HG02678 (cell line): ENCODE measurements around the gene SIMC1.

ENCODE experiments used
- ATAC-seq: cut with Tn5 transposase; IDR thresholded peaks from one replicate; pipeline ENCODE4 v1.9.1; 2021; ENCODE audit warnings: mild to moderate bottlenecking, moderate library complexity; ENCODE audit not compliant: unreplicated experiment

Gene SIMC1

DNA sequence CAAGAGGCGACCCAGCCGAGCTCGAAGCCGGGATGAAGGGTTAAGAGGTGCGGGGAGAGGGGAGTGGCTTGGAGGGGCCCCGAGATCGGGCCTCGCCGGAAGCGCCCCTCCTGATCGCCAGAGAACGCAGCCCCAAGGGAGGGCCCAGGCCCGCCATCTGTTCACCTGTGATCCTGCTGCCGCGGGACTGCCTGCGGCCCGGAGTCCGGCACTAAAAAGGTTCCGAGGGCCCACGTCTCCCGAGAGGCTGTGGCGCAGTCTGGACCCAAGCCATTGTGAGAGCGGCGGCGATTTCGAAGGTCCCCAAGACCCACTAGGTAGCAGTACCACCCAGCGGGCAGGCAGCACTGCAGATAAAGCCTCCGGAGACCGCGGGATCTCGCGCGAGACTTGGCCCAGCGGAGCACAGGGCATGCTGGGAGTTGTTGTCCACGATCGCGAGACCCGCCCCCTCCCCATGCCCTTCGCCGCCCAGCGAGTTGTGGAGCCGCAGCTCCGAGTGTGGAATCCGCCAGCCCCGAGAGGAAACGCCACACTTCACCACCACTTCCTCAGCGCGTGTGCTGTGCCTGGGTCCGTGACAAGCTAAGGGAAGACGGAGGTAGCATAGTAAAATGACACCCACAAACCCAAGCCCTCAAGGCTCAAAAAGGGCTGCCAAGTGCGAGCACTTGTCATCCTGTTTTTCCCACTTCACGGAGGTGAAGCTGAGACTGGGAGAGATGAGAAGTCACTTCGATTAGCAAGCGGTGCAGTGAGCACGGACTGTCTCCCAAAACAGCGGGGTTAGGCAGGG, 123.4 kb downstream of the SIMC1 start, which contains the start of gene KIAA1191:
KIAA1191 (minus strand) TSS at position 328 of the 796 bp plus-strand sequence. CDS start 2,256 bp downstream, outside the sequence.
- ATAC-seq, result peak; percentile 84

DNA sequence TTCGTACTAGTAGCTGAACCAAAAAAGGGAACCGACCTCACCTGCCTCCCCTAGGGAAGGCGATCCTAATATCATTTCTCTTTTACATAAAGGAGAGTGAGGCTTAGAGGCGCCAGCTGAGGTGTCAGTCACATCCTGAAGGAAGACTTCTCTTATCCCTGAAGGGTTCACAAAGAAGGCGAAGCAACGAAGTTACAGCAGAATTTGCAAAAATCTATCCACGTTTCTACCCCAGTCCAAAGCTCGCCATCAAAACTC, 123.9 kb downstream of the SIMC1 start:
- peak; percentile 4 for ATAC-seq

DNA sequence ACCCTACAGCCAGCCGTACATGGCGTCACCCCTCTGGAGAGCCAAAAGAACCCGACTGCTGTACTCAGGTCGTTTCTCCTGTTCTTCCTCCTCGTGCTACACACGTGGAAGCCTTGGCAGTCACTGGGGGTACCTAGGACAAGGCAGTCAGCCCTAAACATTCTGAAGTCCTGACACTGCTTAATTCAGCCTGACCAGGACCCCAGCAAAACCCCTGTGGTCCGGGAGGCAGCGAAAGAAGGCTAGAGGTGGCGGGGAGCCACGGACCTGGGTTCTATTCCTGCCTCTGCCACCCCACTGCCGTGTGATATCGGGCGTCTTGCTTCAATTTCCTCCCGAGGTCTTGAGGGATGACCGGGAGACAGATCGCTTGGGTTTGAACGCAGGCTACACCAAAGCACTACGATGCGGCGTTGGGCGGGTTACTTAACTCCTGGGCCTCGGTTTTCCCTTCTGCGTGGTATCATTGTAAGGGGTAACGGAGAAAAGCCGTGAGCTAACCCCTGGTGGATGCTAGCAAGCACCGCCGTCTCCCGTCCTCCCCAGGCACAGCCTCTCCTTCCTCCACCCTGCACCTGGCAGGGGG, 126.6 kb downstream of the SIMC1 start:
- ATAC-seq, result no peak

DNA sequence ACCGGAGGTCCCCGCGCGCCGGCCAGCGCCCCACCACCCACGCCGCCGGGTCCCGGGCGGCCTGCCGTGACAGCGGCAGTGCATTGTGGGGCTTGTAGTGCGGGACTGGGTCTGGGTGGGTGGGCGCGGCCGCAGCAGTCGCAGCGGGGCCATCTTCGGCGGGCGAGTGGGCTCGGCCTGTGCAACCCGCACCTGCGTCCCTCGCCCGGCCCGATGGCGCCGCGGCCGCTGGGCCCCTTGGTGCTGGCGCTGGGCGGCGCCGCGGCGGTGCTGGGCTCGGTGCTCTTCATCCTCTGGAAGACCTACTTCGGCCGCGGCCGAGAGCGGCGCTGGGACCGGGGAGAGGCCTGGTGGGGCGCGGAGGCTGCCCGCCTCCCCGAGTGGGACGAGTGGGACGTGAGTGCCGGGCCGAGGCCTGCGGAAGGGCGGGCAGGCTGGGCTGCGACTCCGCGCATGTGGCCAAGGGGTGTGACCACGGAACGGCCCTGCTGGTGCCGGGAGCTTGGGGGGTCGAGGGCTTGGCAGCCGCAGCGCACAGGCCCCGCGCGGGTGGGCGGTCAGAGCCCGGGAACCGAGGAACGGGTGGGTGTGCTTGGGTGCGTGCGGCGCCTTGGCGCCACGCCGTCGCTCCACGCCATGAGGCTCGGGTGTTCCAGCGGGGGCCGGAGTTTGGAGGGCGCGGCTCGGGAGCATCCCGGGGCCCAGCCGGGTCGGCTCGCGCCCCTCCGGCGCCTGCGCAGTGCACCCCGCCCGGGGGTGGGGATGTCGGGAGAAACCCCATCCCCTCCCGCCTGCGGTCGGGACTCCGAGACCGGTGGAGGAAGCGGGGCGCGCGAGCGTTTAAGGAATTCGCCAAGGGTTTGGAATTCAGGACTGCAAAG, 127.4 kb downstream of the SIMC1 start, which contains the start of gene ARL10:
ARL10 (plus strand) TSS at position 137 of the 881 bp plus-strand sequence; CDS start at position 214, 77 bp downstream.
- peak; percentile 37 for ATAC-seq

DNA sequence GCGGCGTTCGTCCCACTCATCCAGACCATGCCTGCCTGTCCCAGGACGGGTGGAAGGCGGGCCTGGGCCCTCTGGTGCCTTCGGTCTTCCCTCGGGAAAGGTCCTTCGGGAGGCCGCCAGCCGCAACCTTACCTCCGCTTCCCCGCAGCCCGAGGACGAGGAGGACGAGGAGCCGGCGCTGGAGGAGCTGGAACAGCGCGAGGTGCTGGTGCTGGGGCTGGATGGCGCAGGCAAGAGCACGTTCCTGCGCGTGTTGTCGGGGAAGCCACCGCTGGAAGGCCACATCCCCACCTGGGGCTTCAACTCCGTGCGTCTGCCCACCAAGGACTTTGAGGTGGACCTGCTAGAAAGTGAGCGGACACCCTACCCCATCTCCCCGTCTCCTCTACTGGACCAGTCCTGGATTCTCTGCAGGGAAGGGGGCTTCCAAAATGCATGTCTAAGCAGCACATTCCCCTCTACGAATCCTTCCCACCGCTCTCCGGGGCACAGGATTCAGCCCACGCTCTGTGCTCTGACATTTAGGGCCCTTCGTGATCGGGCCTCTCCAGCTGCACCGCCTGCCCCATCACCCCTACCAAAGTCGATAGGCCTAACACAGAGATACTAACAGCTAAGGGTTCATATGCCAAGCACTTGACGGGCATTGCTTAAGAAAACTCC, 128.1 kb downstream of the SIMC1 start:
- ATAC-seq, result no peak

DNA sequence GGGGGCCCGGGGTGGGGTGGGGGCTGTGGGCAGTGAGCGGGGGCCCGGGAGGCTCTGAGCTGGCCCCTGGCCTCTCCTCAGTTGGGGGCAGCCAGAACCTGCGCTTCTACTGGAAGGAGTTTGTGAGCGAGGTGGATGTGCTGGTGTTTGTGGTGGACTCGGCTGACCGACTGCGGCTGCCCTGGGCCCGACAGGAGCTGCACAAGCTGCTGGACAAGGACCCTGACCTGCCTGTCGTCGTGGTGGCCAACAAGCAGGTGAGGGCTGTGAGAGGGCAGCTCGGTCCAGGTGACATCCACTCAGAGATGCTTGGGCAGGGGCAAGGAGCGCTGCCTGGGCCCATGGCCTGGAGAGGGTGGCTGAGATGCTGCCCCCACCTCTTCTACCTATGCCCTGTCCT, 130.5 kb downstream of the SIMC1 start:
- ATAC-seq, result no peak

DNA sequence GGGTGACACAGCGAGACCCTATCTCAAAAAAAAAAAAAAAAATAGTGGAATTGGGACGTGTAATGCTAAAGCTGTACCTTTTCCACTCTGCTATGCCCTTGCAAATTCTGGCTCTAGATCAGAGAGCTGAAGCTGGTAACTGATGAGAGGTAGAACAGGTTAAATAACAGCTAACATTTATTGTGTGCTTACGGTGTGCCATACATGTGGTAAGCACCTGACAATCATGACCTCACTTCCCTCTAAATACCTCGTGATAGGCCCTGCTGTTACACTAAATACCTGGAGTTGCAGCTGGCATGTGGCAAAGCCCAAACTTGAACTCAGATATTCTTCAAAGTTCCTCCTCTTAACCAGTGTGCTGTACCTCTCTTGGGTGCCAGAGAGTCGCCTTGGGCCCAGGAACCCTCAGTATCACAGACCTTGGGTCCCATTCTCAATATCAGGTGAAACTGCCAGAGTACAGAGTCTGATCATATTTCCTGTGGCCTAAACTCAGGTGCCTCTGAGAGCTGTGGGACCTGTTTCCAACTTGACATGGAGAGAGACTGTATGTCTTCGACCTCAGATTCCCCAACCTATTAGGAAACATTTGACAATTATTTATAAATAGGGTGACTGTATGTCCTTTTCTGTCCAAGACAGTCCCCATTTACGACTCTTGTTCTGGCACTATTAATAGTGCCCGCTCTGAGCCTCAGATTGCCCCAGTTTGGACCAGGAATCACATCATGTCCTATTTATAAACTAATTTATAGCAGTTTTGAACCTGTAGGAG, 131.9 kb downstream of the SIMC1 start:
- ATAC-seq, result no peak

DNA sequence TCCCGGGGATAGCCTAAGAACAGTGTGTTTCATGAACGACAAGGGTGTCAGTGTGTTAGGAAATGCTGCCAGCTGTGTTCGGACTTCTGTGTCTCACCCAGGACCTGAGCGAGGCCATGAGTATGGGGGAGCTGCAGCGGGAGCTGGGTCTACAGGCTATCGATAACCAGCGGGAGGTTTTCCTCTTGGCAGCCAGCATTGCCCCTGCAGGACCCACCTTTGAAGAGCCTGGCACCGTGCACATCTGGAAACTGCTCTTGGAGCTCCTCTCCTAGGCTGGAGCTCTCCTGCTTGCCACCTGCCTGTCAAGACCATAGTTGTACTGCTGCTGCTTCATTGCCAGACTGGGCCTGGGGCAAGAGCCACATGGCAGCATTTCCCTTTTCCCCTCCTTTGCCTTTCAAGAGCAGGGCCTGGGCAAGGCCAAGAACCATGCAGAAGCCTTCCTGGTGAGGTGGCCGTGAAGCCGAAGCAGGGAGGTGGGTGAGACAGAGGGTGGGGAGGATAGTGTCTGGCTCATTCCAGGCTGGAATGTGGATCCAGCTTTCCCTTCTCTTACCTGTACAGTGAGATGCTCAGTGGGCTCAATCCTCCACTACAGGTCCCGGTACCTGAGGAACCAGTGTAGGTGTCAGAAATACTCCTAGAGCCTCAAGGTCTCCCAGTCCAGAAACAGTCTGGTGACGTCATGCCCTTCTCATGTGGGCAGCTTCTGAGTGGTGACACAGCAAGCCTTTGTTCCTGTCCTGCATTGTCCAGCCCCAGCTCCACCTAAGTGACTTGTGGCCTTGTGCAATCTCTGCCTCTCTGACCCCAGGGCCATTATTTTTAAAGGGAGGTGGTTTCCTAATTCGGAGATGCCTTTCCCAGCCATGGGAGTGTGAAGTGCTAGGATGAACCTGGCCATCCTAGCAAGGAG, 133.7 kb downstream of the SIMC1 start:
- ATAC-seq, result no peak

DNA sequence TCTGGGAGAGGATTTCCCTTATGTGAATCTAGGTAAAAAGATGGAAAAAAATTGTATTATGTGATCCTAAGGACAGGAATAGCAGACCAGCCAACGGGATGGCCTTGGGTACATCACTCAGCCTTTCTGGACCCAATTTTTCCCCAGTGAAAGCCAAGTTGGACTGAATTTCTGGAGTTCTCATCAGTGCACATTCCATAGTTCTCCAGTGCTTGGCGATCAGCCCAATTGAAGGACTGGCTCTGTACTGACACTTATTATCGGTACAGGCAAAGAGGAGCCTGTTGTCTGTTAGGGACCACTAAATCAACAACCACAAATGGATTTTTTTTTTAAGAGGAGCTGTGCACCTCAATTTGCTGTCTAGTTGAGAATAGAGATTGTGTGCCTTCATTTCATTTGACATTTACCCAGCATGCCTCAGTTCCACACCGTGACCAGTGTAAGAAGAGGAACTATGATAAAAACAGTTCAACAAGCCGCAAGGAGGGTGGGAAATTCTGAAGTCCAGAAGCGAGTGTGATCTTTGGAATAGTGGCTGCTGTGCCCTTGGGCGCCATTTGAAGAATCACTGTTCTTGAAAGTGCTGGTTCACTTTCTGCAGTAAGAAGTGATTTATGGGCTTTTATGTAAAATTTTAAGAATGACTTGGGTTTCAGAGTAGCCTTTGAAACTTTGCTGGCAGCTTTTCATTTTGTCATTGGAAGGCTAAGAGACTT, 135.0 kb downstream of the SIMC1 start:
- no peak for ATAC-seq

DNA sequence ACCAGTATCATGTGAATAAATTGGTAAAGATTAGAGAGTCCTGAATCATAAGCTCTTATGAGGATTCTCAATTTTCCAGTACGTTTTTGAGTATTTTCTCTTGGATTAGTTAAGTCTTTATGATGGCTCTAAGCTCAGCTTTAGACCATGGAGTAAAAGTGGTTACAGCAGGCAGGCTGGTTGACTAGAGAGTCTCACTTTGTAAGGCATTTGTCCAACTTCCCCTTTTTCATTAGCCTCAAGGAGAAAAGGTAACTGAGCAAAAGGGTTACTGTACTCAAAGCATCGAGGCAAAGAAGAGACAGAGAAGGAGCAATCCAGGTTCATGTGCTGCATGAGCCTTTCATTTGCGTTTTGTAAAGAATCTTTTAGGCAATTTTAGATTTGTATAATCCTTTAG, 141.7 kb downstream of the SIMC1 start:
- peak; percentile 47 for ATAC-seq

DNA sequence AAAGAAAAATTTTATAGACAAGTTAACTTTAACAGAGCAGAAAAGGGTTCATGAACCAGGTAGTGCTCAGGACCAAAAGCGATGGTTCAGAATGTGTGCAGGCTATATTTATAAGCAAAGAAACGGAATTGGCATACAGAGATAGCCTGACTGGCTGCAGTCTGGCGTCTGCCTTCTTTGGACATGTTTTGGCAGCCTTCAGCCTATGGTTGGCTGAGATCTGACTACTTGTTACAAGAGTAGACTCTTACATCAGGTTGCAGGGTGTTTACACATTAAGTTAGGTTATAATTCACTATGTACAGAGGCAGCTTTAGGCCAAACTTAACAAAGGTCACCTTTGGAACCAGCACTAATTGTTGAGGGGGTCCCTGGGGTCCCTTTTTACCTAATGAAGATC, 143.2 kb downstream of the SIMC1 start:
- no peak for ATAC-seq

DNA sequence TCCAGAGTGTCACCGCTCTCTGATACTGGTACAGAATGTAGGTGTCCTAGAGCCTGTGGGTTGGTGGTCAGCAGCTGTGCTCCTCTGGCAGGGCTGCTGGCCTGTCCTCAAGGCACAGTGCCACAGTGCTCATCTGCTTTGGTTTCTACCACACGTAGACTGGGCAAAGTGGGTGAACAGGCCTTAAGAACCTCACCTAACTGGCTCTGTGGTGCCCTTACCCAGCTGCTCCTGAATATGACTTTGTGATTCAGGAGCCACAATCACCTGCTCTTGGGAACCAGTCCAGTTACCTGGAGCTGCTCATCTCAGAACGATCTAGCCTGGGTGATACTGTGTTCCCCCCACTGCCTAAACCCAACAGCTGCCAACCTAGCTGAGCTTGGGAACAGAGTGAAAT, 143.8 kb downstream of the SIMC1 start:
- no peak for ATAC-seq

DNA sequence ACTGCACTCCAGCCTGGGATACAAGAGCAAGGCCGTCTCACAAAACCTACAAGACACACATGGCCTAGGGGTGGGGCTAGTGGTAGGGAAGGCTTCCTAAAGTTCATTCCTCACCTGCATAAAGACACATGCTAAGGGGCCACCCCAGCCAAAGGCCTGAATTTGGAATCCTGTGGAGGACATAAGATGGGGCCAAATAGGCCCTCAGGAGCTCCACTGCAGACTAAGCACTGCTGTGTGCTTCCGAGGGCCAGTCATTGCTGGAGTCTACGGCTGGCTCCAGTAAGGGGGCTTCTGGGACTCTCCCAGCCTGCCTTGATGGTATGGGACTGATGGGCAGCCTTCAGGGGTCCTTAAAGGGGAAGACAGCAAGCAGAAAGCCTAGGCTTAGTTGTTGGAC, 144.5 kb downstream of the SIMC1 start:
- ATAC-seq, result no peak

DNA sequence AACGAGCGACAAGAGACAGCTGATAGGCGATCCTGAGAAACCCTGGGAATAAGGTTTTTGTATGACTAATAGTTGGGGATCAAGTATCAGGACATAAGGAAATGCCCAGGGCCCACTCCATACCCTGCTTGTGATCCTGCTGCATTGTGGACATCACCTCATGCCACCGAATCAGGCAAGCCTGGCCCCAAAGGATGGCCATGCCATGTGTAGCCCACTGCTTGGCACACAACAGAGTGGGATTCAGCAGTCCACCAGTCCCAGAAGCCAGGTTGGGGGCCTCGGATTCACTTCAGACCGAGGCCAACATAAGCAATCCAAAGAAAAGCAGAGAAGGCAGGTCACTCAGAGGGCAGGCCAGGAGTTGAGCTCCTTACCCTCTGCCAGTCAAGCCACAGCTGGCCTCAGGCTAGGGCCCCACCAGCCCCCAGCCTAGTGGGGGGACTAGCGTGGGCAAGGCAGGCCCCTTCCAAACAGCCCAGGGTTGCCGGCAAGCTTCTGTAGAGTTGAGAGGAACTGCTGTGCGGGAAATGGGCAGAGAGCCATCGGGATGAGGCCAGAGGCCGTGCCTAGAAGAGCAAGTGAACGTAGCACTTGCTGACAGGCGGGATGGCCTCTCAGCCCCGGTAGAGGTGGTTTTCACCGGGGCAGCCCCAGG, 145.2 kb downstream of the SIMC1 start:
- no peak for ATAC-seq

DNA sequence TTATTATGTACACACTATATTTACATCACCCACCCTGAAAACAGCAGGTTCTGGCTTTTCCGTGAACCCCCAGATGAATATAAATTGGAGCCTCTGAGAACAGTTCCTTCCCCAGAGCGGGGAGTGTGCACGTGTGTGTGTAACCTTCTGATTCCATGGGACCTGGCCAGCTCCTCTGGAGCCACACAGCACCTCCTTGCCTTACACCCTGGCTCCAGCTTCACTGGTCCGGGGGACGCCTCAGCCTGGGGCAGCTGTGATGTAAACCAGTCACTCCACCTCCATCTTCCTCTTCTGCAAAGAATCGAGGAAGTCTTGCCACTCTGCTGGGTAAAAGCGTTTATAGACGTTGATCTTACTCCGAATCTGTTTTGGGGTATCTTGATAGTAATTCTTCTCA, 145.7 kb downstream of the SIMC1 start:
- ATAC-seq, result no peak

DNA sequence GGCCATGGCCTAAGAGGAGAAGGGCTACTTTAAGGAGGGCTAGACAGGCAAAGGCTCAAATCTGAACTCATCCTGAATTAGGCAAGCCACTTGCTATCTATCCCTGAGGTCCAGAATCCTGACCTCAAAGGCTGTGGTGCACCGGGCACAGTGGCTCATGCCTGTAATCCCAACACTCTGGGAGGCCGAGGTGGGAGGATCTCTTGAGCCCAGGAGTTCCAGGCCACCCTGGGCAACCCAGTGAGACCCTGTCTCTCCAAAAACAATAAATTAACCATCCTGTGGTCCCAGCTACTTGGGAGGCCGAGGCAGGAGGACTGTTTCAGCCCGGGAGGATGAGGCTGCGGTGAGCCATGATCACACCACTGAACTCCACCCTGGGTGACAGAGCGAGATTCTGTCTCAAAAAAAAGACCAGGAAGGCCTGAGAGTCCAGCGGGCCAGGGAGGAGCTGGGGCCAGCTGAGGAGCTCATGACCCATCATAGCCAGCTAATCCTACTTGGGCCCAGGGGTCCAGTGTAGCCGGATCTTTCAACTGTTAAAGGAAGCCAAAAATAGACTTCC, 146.2 kb downstream of the SIMC1 start:
- ATAC-seq, result no peak

DNA sequence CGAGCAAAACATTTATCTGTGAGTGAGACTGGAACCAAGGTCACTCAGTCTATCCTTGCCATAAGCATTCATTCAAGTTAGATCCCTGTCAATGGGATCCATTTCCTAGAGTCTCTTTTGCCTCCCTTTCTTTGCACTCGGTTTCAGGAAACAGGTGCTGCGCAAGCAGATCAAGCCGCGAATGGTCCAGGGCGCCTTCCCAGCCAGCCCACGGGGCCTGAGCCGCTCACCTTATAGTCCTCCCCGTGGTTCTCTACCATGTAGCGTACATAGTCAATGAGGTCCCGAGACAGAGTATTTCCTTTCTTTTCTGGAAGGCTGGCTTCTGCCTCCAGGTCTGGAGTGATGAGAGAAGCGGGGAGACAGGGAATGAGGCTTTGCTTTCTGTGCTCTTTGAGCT, 146.8 kb downstream of the SIMC1 start:
- ATAC-seq, result no peak

DNA sequence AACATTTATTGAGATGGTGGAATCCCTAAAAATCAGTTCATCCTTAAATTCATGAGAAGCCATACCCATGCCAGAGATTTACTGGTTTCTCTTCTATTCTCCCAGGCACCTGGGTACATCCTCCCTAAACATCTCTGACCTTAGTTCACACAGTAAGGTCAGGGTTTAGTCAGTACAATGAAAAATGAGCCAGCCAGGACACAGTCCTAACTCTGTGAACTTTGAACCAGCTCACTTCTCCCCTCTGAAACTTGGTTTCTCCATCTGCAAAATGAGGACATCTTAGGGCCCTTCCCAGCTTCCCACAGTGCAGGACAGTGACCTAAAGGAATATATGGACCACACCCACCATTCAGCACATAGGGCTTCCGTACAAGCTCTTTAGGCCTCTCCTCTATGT, 148.3 kb downstream of the SIMC1 start:
- ATAC-seq, result no peak
